ENCODE measurements around the gene ARMC6. TPM values are rescaled to one million over a fixed set of nuclear protein-coding genes. Genes with fewer than 3 reads are reported as not detected.

The ARMC6 gene
- total and polyA plus RNA-seq, 2 experiments from 2014 or later: 23.9 to 45.0 TPM

DNA sequence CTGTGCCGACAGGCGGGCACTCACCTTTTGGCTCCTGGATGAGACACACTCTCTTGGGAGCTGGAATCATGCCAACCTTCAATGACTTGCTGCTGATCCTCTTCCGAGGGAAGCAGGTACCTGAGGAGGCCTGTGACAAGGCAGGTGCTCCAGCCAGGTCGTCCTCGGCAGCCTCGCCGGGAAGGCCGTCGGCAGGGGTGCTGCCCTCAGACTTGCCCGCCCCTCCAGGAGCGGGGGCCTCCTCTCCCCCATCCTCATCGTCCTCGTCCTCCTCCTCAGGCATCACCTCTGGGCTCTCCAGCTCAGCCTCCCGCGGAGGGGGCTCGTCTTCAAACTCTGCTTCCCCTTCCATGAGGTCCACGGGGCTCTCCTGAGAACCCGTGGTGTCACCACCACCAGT, 29.3 kb upstream of the ARMC6 start:
- Histone ChIP-seq H3K9me2 (ENCODE audit: insufficient read depth) (no peaks in the 10 kb centered on the region), H3F3A (ENCODE audit: insufficient read depth) (peaks cover 7% of the 10 kb centered on the region; the same call in 1 of the 2 replicates), H3K79me2 (ENCODE audit: insufficient read depth) (peaks cover 4% of the 10 kb centered on the region; the same call in 1 of the 2 replicates), H3K27ac (no peak overlapping the region), H2AFZ (no peak overlapping the region), H4K20me1 (ENCODE audit: insufficient read depth) (no peaks in the 10 kb centered on the region), H3K4me2 (ENCODE audit: unreplicated experiment) (no peak overlapping the region), H3K36me3 (ENCODE audit: low read depth) (peaks cover 23% of the 10 kb centered on the region), H3K4me1 (ENCODE audit: insufficient read depth) (no peaks in the 10 kb centered on the region), H3K9ac (no peak overlapping the region), H3K4me3 (no peak overlapping the region), H3K9me3 (ENCODE audit: low read depth) (no peaks in the 10 kb centered on the region), H3K27me3 (replicated peaks; ENCODE audit: insufficient read depth) (no peaks in the 10 kb centered on the region)
- no peak for DNase-seq
- TF ChIP-seq EZH2phosphoT487 (IDR thresholded peaks at IDR 0.05; ENCODE audit: insufficient read depth, low read depth) (no peak), EZH2 (IDR thresholded peaks at IDR 0.05; ENCODE audit: insufficient read depth, poor library complexity, severe bottlenecking) (no peak)
- in situ Hi-C loops (cut with MboI): no loop called here
- WGBS, 2 experiments (ENCODE audit: low coverage in 1 of 2, low lambda C conversion rate in 2 of 2, missing lambda C conversion rate in 2 of 2): 91 to 94% methylated on average over 12 to 18 of the region's 18 CpGs

DNA sequence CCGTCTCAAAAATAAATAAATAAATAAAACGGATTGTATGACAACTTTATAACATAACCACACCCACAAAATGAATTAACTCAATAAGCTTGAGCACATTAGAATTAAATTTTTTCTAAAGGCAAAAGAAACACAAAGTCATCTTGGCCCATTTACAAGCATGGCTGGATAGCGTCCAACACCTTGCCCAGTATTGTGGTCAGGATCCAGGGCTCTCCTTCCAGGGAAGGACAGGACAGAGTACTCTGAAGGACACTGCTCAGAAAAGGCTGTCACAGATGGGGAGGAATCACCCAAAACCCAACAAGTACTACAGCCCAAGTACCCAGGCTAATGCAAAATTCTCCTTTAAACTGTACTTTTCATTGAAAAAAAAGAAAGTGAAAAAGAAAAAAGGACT, 27.2 kb upstream of the ARMC6 start:
- Histone ChIP-seq H3K4me1 (ENCODE audit: insufficient read depth) (no peaks in the 10 kb centered on the region), H2AFZ (no peak overlapping the region), H3K4me3 (no peak overlapping the region), H3K27ac (no peak overlapping the region), H3K9me2 (ENCODE audit: insufficient read depth) (no peaks in the 10 kb centered on the region), H3K9me3 (ENCODE audit: low read depth) (no peaks in the 10 kb centered on the region), H3K9ac (no peak overlapping the region), H3K79me2 (ENCODE audit: insufficient read depth) (peaks cover 6% of the 10 kb centered on the region; the same call in 1 of the 2 replicates), H4K20me1 (ENCODE audit: insufficient read depth) (no peaks in the 10 kb centered on the region), H3K27me3 (replicated peaks; ENCODE audit: insufficient read depth) (no peaks in the 10 kb centered on the region), H3K36me3 (ENCODE audit: low read depth) (peaks cover 31% of the 10 kb centered on the region), H3F3A (ENCODE audit: insufficient read depth) (peaks cover 5% of the 10 kb centered on the region; the same call in 1 of the 2 replicates), H3K4me2 (ENCODE audit: unreplicated experiment) (no peak overlapping the region)
- WGBS, 2 experiments (ENCODE audit: low coverage in 1 of 2, low lambda C conversion rate in 2 of 2, missing lambda C conversion rate in 2 of 2): 46 to 54% methylated on average over 3 of the region's 3 CpGs
- TF ChIP-seq EZH2phosphoT487 (IDR thresholded peaks at IDR 0.05; ENCODE audit: insufficient read depth, low read depth): no peak
- TF ChIP-seq EZH2 (IDR thresholded peaks at IDR 0.05; ENCODE audit: insufficient read depth, poor library complexity, severe bottlenecking): no peak
- peak; percentile 30 for DNase-seq
- in situ Hi-C loops (cut with MboI): no loop called here

GRCh38 chr19:19009951-19010350, 23.5 kb upstream of the ARMC6 start:
- DNase-seq: no peak
- Histone ChIP-seq H3F3A (ENCODE audit: insufficient read depth) (no peaks in the 10 kb centered on the region), H3K9me2 (ENCODE audit: insufficient read depth) (no peaks in the 10 kb centered on the region), H3K9me3 (ENCODE audit: low read depth) (no peaks in the 10 kb centered on the region), H3K4me2 (ENCODE audit: unreplicated experiment) (no peak overlapping the region), H3K36me3 (ENCODE audit: low read depth) (peaks cover 41% of the 10 kb centered on the region), H4K20me1 (ENCODE audit: insufficient read depth) (no peaks in the 10 kb centered on the region), H3K4me3 (no peak overlapping the region), H3K9ac (no peak overlapping the region), H3K4me1 (ENCODE audit: insufficient read depth) (no peaks in the 10 kb centered on the region), H3K79me2 (ENCODE audit: insufficient read depth) (peaks cover 36% of the 10 kb centered on the region), H3K27ac (no peak overlapping the region), H2AFZ (no peak overlapping the region), H3K27me3 (replicated peaks; ENCODE audit: insufficient read depth) (no peaks in the 10 kb centered on the region)
- TF ChIP-seq EZH2 (IDR thresholded peaks at IDR 0.05; ENCODE audit: insufficient read depth, poor library complexity, severe bottlenecking): no peak
- TF ChIP-seq EZH2phosphoT487 (IDR thresholded peaks at IDR 0.05; ENCODE audit: insufficient read depth, low read depth): no peak
- in situ Hi-C loops (cut with MboI): no loop called here
- 93 to 96% methylated on average over 18 of the region's 18 CpGs for WGBS, 2 experiments (ENCODE audit: low coverage in 1 of 2, low lambda C conversion rate in 2 of 2, missing lambda C conversion rate in 2 of 2)

DNA sequence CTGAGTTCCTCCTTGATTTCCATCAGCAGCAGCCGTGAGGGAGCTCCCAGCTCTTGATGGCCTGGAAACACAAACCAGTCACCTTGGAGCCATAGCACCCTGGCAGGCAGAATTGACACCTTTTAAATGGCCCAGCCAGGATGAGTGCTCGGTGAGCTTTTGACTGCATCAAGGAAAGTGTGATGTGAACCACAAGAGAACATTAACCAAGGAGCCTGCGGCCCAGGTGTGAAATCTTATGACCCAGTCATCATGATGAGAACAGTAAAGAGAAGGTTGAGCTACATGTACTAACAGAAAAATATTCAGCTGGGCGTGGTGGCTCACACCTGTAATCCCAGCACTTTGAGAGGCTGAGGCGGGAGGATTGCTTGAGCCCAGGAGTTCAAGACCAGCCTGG, 22.9 kb upstream of the ARMC6 start:
- no peaks in the 10 kb centered on the region for H3F3A ChIP-seq (ENCODE audit: insufficient read depth)
- H3K27ac ChIP-seq: no peak overlapping the region
- no peaks in the 10 kb centered on the region for H3K27me3 ChIP-seq (replicated peaks; ENCODE audit: insufficient read depth)
- H4K20me1 ChIP-seq (ENCODE audit: insufficient read depth): no peaks in the 10 kb centered on the region
- H3K9me2 ChIP-seq (ENCODE audit: insufficient read depth): no peaks in the 10 kb centered on the region
- peaks cover 41% of the 10 kb centered on the region for H3K36me3 ChIP-seq (ENCODE audit: low read depth)
- TF ChIP-seq EZH2 (IDR thresholded peaks at IDR 0.05; ENCODE audit: insufficient read depth, poor library complexity, severe bottlenecking) (no peak), EZH2phosphoT487 (IDR thresholded peaks at IDR 0.05; ENCODE audit: insufficient read depth, low read depth) (no peak)
- no peak overlapping the region for H3K9ac ChIP-seq
- 88 to 97% methylated on average over 5 of the region's 5 CpGs for WGBS, 2 experiments (ENCODE audit: low coverage in 1 of 2, low lambda C conversion rate in 2 of 2, missing lambda C conversion rate in 2 of 2)
- peaks cover 41% of the 10 kb centered on the region for H3K79me2 ChIP-seq (ENCODE audit: insufficient read depth)
- H3K4me1 ChIP-seq (ENCODE audit: insufficient read depth): no peaks in the 10 kb centered on the region
- no peak overlapping the region for H3K4me3 ChIP-seq
- in situ Hi-C loops (cut with MboI): no loop called here
- H3K4me2 ChIP-seq (ENCODE audit: unreplicated experiment): no peak overlapping the region
- H3K9me3 ChIP-seq (ENCODE audit: low read depth): no peaks in the 10 kb centered on the region
- no peak for DNase-seq
- no peak overlapping the region for H2AFZ ChIP-seq

GRCh38 chr19:19021115-19021514, 12.3 kb upstream of the ARMC6 start:
- in situ Hi-C loops (cut with MboI): no loop called here
- Histone ChIP-seq H3K9ac (peak overlapping the region; percentile 64), H3K4me2 (ENCODE audit: unreplicated experiment) (peak overlapping the region; percentile 29), H3F3A (ENCODE audit: insufficient read depth) (peaks cover 34% of the 10 kb centered on the region), H3K4me1 (ENCODE audit: insufficient read depth) (peaks cover 13% of the 10 kb centered on the region; the same call in 1 of the 2 replicates), H3K27ac (peak overlapping the region; percentile 83), H3K9me3 (ENCODE audit: low read depth) (no peaks in the 10 kb centered on the region), H3K27me3 (replicated peaks; ENCODE audit: insufficient read depth) (no peaks in the 10 kb centered on the region), H3K9me2 (ENCODE audit: insufficient read depth) (no peaks in the 10 kb centered on the region), H3K79me2 (ENCODE audit: insufficient read depth) (peaks cover 93% of the 10 kb centered on the region), H2AFZ (no peak overlapping the region), H4K20me1 (ENCODE audit: insufficient read depth) (no peaks in the 10 kb centered on the region), H3K36me3 (ENCODE audit: low read depth) (peaks cover 52% of the 10 kb centered on the region), H3K4me3 (no peak overlapping the region)
- peak; percentile 86 for DNase-seq
- TF ChIP-seq EZH2 (IDR thresholded peaks at IDR 0.05; ENCODE audit: insufficient read depth, poor library complexity, severe bottlenecking): no peak
- no peak for TF ChIP-seq EZH2phosphoT487 (IDR thresholded peaks at IDR 0.05; ENCODE audit: insufficient read depth, low read depth)
- WGBS, 2 experiments (ENCODE audit: low coverage in 1 of 2, low lambda C conversion rate in 2 of 2, missing lambda C conversion rate in 2 of 2): 8 to 14% methylated on average over 3 of the region's 3 CpGs

Data from GM23248 (cell line).